MM.1S (cell line): ENCODE data around the gene DARS1.

Experiments used
- DNase-seq: peaks from one replicate; pipeline ENCODE4 v3.0.0-alpha.2; 2015
- H2AFZ ChIP-seq: fragments of 300-600 bp; sonication (generic); 2 replicates; pipeline ENCODE4 v1.6.0; 2016; ENCODE audit warnings: antibody characterized with exemption, low read length
- H3F3A ChIP-seq: fragments of 300-600 bp; sonication (generic); 2 replicates; pipeline ENCODE4 v1.6.1; 2016; ENCODE audit warnings: mild to moderate bottlenecking, antibody characterized with exemption, low read length, moderate library complexity, mixed read lengths; ENCODE audit not compliant: insufficient read depth
- H3K27ac ChIP-seq: fragments of 300-600 bp; sonication (generic); 2 replicates; pipeline ENCODE4 v1.5.1; 2016; ENCODE audit warnings: mild to moderate bottlenecking, low read length
- H3K27me3 ChIP-seq: fragments of 300-600 bp; sonication (generic); replicated peaks from 2 replicates; pipeline ENCODE4 v1.6.0; 2016; ENCODE audit warnings: low read length; ENCODE audit not compliant: insufficient read depth
- H3K36me3 ChIP-seq: fragments of 300-600 bp; sonication (generic); replicated peaks from 2 replicates; pipeline ENCODE4 v1.6.1; 2016; ENCODE audit warnings: mild to moderate bottlenecking, low read length, mixed read lengths; ENCODE audit not compliant: insufficient read depth
- H3K4me1 ChIP-seq: fragments of 300-600 bp; sonication (generic); 2 replicates; pipeline ENCODE4 v1.6.1; 2016; ENCODE audit warnings: low read length, mixed read lengths
- H3K4me2 ChIP-seq: fragments of 300-600 bp; sonication (generic); 2 replicates; pipeline ENCODE4 v1.6.0; 2016; ENCODE audit warnings: low read depth, low read length
- H3K4me3 ChIP-seq: fragments of 300-600 bp; sonication (generic); 2 replicates; pipeline ENCODE4 v1.5.1; 2016; ENCODE audit warnings: low read length, mixed read lengths
- H3K79me2 ChIP-seq: fragments of 300-600 bp; sonication (generic); 2 replicates; pipeline ENCODE4 v1.6.1; 2016; ENCODE audit warnings: mixed run types, low read length, mixed read lengths
- H3K9ac ChIP-seq: fragments of 300-600 bp; sonication (generic); 2 replicates; pipeline ENCODE4 v1.6.1; 2016; ENCODE audit warnings: low read length, mixed read lengths
- H3K9me2 ChIP-seq: fragments of 300-600 bp; sonication (generic); replicated peaks from 2 replicates; pipeline ENCODE4 v1.6.1; 2016; ENCODE audit warnings: mild to moderate bottlenecking, low read length, mixed read lengths; ENCODE audit not compliant: insufficient read depth
- H3K9me3 ChIP-seq: fragments of 300-600 bp; sonication (generic); replicated peaks from 2 replicates; pipeline ENCODE4 v1.6.1; 2016; ENCODE audit warnings: mild to moderate bottlenecking, low read length, mixed read lengths; ENCODE audit not compliant: insufficient read depth
- H4K20me1 ChIP-seq: fragments of 300-600 bp; sonication (generic); 2 replicates; pipeline ENCODE4 v1.6.1; 2016; ENCODE audit warnings: mild to moderate bottlenecking, low read length, moderate library complexity, mixed read lengths; ENCODE audit not compliant: insufficient read depth
- EZH2 ChIP-seq: fragments of 300-600 bp; sonication (generic); optimal IDR thresholded peaks from 2 replicates; pipeline ENCODE3; 2017; ENCODE audit warnings: low read depth, mild to moderate bottlenecking, antibody characterized with exemption, low read length, mixed read lengths
- EZH2phosphoT487 ChIP-seq: fragments of 300-600 bp; sonication (generic); IDR thresholded peaks from 2 replicates; pipeline ENCODE4 v1.6.1; 2018; ENCODE audit warnings: antibody characterized with exemption, low read length
- TF ChIP-seq, protein P1 (sequence below): fragments of 300-600 bp; sonication (generic); IDR thresholded peaks from 2 replicates; pipeline ENCODE4 v1.5.1; 2016; ENCODE audit warnings: antibody characterized with exemption, low read length, mixed read lengths

The DARS1 gene

DNA sequence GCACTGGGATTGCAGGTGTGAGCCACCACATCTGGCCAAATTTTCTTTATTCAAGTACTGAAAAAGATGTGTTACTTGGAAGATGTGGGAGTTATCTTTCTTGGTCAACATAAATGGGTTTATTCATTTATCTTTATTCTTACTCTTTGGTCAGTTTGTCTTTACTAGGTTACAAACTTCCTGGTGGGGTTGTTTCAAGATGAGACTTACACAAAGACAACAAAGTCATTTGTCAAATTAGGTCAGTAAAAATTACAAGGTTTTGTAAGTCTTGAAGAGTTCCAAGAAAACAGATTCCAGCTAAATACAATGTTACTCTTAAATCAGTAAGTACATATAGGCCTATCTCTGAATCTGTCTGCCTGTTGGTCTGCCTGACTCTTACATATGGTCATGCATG is 48.9 kb downstream of the DARS1 start:
- Histone ChIP-seq H3K9me3 (no peaks in the 10 kb centered on the region), H3K4me1 (peaks cover 10% of the 10 kb centered on the region), H3K27ac (no peak overlapping the region), H3K9me2 (no peaks in the 10 kb centered on the region), H3K27me3 (no peaks in the 10 kb centered on the region), H3K9ac (no peak overlapping the region), H3K4me3 (no peak overlapping the region), H3F3A (peaks cover 8% of the 10 kb centered on the region), H2AFZ (no peak overlapping the region), H3K79me2 (peaks cover 7% of the 10 kb centered on the region), H4K20me1 (peaks cover 3% of the 10 kb centered on the region; the same call in 1 of the 2 replicates), H3K4me2 (no peak overlapping the region), H3K36me3 (no peaks in the 10 kb centered on the region)
- DNase-seq, result no peak
- no peak for TF ChIP-seq EZH2
- TF ChIP-seq EZH2phosphoT487, result no peak
- TF ChIP-seq, protein P1, sequence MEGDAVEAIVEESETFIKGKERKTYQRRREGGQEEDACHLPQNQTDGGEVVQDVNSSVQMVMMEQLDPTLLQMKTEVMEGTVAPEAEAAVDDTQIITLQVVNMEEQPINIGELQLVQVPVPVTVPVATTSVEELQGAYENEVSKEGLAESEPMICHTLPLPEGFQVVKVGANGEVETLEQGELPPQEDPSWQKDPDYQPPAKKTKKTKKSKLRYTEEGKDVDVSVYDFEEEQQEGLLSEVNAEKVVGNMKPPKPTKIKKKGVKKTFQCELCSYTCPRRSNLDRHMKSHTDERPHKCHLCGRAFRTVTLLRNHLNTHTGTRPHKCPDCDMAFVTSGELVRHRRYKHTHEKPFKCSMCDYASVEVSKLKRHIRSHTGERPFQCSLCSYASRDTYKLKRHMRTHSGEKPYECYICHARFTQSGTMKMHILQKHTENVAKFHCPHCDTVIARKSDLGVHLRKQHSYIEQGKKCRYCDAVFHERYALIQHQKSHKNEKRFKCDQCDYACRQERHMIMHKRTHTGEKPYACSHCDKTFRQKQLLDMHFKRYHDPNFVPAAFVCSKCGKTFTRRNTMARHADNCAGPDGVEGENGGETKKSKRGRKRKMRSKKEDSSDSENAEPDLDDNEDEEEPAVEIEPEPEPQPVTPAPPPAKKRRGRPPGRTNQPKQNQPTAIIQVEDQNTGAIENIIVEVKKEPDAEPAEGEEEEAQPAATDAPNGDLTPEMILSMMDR, result no peak

DNA sequence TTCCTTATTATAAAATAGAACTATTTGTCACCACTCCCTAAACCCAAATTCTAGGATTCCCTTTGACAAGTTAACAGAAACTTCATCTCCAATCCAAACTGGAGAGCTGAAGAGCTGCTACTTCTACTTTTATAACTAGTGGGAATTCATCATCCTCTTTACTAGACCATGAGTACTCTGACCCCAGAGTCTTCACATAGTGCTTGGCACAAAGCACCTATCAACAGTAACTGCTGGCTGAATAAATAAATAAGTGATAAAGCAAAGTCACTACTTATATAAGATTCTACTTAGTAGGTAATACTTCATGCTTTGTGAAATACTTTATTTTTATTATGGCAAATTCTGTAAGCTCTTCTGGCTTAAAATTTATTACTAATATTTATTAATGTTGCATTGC is 49.5 kb downstream of the DARS1 start:
- no peak for TF ChIP-seq EZH2phosphoT487
- TF ChIP-seq, protein P1, result no peak
- no peak for TF ChIP-seq EZH2
- no peak for DNase-seq
- Histone ChIP-seq H3K4me3 (no peak overlapping the region), H4K20me1 (peaks cover 3% of the 10 kb centered on the region; the same call in 1 of the 2 replicates), H3K9me2 (no peaks in the 10 kb centered on the region), H3K9ac (no peak overlapping the region), H3F3A (peaks cover 8% of the 10 kb centered on the region), H3K27me3 (no peaks in the 10 kb centered on the region), H3K27ac (no peak overlapping the region), H3K4me1 (peaks cover 10% of the 10 kb centered on the region), H2AFZ (no peak overlapping the region), H3K4me2 (no peak overlapping the region), H3K9me3 (no peaks in the 10 kb centered on the region), H3K36me3 (no peaks in the 10 kb centered on the region), H3K79me2 (peaks cover 7% of the 10 kb centered on the region)

DNA sequence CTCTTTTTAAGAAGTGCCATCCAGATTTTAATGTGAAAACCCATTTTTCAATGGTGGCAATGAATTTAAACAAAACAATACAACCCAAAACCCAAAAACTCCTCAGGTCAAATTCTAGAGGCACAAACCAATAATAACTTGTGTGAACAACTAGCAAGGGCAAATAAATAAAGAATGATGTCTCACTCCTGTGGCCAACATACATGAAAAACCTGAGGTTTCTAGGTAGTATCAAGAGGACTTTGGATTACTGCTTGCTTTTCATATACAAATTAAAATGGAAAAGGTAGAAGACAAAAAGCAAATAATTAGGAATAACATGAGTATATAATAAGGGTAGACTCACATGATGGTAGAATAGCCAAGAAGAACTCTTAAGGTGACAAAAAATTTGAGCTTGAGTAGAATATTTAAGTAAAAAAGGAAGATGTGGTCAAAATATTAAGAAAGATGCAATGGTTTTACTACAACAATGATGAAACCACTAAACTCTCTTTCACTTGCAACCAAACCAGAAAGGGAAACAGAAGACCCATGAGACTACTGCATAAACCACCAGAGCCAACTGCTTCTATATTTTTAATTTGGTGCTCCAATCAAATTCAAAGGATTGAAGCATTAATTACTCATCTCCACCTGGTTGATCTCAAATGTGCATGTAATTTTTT is 53.5 kb downstream of the DARS1 start:
- Histone ChIP-seq H2AFZ (no peak overlapping the region), H3K9ac (no peak overlapping the region), H3K36me3 (no peaks in the 10 kb centered on the region), H3K4me3 (no peak overlapping the region), H3K4me2 (no peak overlapping the region), H3K4me1 (peaks cover 10% of the 10 kb centered on the region), H3K27ac (no peak overlapping the region), H4K20me1 (peaks cover 3% of the 10 kb centered on the region; the same call in 1 of the 2 replicates), H3K9me2 (no peaks in the 10 kb centered on the region), H3F3A (peaks cover 8% of the 10 kb centered on the region), H3K27me3 (no peaks in the 10 kb centered on the region), H3K9me3 (no peaks in the 10 kb centered on the region), H3K79me2 (peaks cover 7% of the 10 kb centered on the region)
- TF ChIP-seq EZH2phosphoT487 (no peak), EZH2 (no peak)
- TF ChIP-seq, protein P1, result no peak
- no peak for DNase-seq
